Skeletal muscle cell (primary cell): ENCODE measurements around the gene PRSS12.
A peak's percentile ranks its signal among the peaks of the same experiment; 100 is the strongest.
"Not testable (repeated sequence)": the region's sequence is repeated elsewhere in the genome, so short reads cannot be mapped to it uniquely, and the experiment has no call there.

Experiments used
- DNase-seq: peaks from one replicate; pipeline ENCODE4 v3.0.0-alpha.2; 2010; ENCODE audit warnings: low read depth
- H3K4me3 ChIP-seq: 2 replicates; pipeline ENCODE4 v1.5.1; 2011; ENCODE audit warnings: low read depth, mild to moderate bottlenecking, control low read depth, low read length, moderate library complexity

The PRSS12 gene

GRCh38 chr4:118329849-118330248 lies 23.0 kb downstream of the PRSS12 start:
- no peak for DNase-seq
- no peak overlapping the region for H3K4me3 ChIP-seq

- DNase-seq: peak; percentile 62
These were observed 25.1 kb downstream of the PRSS12 start for GRCh38 chr4:118327554-118328241.

GRCh38 chr4:118326585-118326984 lies 26.2 kb downstream of the PRSS12 start:
- no peak for DNase-seq

More at GRCh38 chr4:118327554-118328241, 25.1 kb downstream of the PRSS12 start:
- H3K4me3 ChIP-seq: no peak overlapping the region

GRCh38 chr4:118325431-118325830 lies 27.4 kb downstream of the PRSS12 start:
- no peak for DNase-seq
- no peak overlapping the region for H3K4me3 ChIP-seq

More at GRCh38 chr4:118326585-118326984, 26.2 kb downstream of the PRSS12 start:
- no peak overlapping the region for H3K4me3 ChIP-seq

GRCh38 chr4:118322831-118323502 lies 29.8 kb downstream of the PRSS12 start:
- no peak for DNase-seq
- H3K4me3 ChIP-seq: no peak overlapping the region

- no peak for DNase-seq
- no peak overlapping the region for H3K4me3 ChIP-seq
These were observed 33.9 kb downstream of the PRSS12 start for GRCh38 chr4:118318931-118319330.

- DNase-seq: no peak
- no peak overlapping the region for H3K4me3 ChIP-seq
These were observed 35.1 kb downstream of the PRSS12 start for GRCh38 chr4:118317691-118318090.

- H3K4me3 ChIP-seq: no peak overlapping the region
- no peak for DNase-seq
These were observed 38.6 kb downstream of the PRSS12 start for GRCh38 chr4:118314221-118314620.

GRCh38 chr4:118313098-118313497 lies 39.7 kb downstream of the PRSS12 start:
- H3K4me3 ChIP-seq: no peak overlapping the region
- DNase-seq: no peak

GRCh38 chr4:118308306-118309030 lies 44.3 kb downstream of the PRSS12 start:
- no peak for DNase-seq
- H3K4me3 ChIP-seq: no peak overlapping the region

- DNase-seq: no peak
These were observed 45.2 kb downstream of the PRSS12 start for GRCh38 chr4:118307643-118308042.

GRCh38 chr4:118299619-118300018 lies 53.2 kb downstream of the PRSS12 start:
- not testable (repeated sequence) for DNase-seq, H3K4me3 ChIP-seq

More at GRCh38 chr4:118307643-118308042, 45.2 kb downstream of the PRSS12 start:
- no peak overlapping the region for H3K4me3 ChIP-seq

GRCh38 chr4:118296729-118297128 lies 56.1 kb downstream of the PRSS12 start:
- no peak for DNase-seq
- H3K4me3 ChIP-seq: no peak overlapping the region

GRCh38 chr4:118290951-118291350 lies 61.9 kb downstream of the PRSS12 start:
- no peak overlapping the region for H3K4me3 ChIP-seq

GRCh38 chr4:118289794-118290193 lies 63.0 kb downstream of the PRSS12 start:
- H3K4me3 ChIP-seq: no peak overlapping the region
- DNase-seq: peak; percentile 64

More at GRCh38 chr4:118290951-118291350, 61.9 kb downstream of the PRSS12 start:
- DNase-seq: no peak

- peak; percentile 66 for DNase-seq
- no peak overlapping the region for H3K4me3 ChIP-seq
These were observed 64.9 kb downstream of the PRSS12 start for GRCh38 chr4:118287711-118288451.

GRCh38 chr4:118286685-118287084 lies 66.1 kb downstream of the PRSS12 start:
- DNase-seq: no peak
- no peak overlapping the region for H3K4me3 ChIP-seq

GRCh38 chr4:118285931-118286330 lies 66.9 kb downstream of the PRSS12 start:
- no peak overlapping the region for H3K4me3 ChIP-seq
- no peak for DNase-seq

GRCh38 chr4:118284169-118284568 lies 68.6 kb downstream of the PRSS12 start:
- no peak for DNase-seq

GRCh38 chr4:118282692-118283091 lies 70.1 kb downstream of the PRSS12 start:
- DNase-seq: peak; percentile 42
- no peak overlapping the region for H3K4me3 ChIP-seq

More at GRCh38 chr4:118284169-118284568, 68.6 kb downstream of the PRSS12 start:
- no peak overlapping the region for H3K4me3 ChIP-seq
